ENCODE measurements around the gene ADGRL4.
"Not testable (repeated sequence)": the region's sequence is repeated elsewhere in the genome, so short reads cannot be mapped to it uniquely, and the experiment has no call there.

ADGRL4 gene

DNA sequence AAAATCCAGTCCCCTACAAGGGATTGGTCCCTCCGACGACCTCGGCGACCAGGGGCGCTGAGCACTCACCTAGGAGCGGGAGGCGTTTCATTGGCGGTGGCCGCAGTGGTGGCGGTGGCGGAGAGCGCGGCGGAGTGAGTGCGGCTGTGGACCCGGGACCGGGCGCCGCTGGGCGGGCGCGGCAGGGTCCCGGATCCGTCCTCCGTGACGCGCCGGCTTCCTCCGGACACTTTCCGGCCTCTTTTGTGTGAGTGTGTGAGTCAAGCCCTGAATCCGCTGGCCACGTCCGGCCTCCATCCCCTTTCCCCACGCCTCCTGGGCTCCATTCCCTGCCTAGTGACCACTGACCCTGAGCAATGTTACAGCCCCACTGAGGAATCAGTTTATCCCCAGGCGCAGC lies at the start of gene ADGRL4:
ADGRL4 (minus strand) TSS at position 167 of the 400 bp plus-strand sequence; CDS start at position 91, 76 bp downstream.
- DNase-seq, result no peak

- DNase-seq, result no peak
Measured at GRCh38 chr1:79055856-79056255, 49.3 kb upstream of the ADGRL4 start.

DNA sequence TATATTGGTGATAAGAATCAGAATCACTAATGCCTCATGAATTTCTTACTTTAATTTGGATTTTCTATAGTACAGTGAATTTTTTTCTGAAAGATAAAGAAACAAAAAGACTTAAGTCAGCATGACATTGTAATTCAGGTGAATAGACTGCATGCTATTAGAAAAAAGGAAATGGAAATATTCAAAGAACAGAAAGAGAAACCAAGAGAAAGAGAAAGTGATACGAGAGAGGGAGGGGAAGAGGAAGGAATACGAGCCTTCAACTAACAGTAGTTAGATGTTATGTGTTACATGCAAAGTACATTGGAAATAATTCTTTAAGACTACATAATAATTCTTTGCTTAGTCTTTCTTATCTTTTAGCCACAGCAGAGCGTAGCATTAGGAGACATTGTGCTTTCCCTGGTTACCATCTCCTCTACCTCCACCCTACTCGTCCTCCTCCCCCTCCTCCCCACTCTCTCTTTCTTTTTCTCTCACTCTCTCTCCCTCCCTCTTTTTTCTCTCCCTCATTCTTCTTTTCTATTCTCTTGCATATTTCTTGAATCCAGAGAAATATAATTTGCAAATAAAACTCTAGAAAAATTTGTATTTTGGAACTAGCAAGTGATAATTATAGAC lies 46.4 kb upstream of the ADGRL4 start:
- no peak for DNase-seq

DNA sequence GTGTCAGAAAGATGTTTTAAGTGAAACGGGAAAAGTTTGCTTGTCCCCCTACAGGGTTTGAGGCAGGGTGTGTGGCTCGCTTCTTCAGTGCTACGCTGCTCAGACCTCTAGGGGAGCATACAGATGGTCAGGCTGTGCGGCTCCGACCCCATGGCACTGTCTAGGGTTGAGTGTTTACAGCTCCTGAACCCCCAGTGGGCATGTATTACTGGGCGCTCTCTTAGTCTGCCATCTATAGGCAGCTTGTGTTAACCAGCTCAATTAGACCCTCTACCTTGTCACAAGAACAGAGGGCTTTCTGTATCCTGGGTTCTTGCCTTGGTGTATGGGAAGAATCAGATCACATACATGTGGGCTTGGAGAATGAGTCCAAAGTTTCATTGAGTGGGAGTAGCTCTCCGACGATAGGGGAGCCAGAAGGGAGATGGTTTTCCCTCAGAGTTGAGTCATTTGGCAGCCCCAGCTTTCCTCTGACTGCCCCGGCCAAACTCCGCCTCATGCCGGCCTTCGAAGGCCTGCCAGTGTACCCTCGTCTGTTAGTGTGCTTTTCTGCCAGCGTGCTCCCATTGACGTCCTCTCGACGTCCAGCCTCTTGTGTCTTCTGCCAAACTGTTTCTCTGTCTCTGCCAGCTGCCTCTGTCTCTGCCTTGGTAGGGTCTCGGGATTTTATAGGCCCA lies 38.6 kb upstream of the ADGRL4 start:
- no peak for DNase-seq

DNA sequence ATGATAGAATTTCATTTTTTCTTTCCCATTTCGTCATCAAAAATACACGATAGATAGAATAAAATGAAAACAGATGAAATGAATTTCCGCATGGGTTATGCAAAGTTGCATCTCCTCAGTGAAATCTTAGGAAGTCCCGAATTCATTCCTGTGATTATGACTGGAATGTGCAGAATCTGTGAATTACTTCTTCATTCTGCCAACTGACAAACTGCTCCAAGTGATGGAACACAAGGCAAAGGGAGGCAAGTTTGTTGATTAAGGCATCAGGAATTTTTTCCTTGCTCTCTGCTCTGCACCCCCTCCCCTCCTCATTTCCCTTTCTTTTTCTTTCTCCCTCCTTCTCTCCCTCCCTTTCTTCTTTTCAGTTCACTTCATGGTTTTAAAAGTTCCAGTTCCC lies 37.0 kb upstream of the ADGRL4 start:
- DNase-seq, result no peak

DNA sequence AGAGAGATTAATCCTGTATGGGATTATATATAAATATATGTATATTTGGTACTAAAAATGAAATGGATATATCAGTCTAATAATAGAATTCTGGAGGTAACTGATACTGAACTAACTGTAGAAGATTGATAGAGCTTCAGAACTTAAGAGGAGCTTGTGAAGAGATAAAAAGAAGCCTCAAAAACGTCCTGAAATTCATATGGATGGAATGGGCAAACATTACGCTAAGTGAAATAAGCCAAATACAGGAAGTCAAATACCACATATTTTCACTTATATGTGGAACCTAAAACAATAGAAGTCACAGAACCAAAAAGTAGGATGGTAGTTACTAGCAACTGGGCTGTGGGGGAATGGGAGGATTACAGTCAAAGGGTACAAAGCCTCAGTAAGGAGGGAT lies 36.0 kb upstream of the ADGRL4 start:
- no peak for DNase-seq

- DNase-seq, result no peak
Measured at GRCh38 chr1:79042117-79042516, 35.6 kb upstream of the ADGRL4 start.

GRCh38 chr1:79041666-79042065 lies 35.1 kb upstream of the ADGRL4 start:
- DNase-seq, result no peak

DNA sequence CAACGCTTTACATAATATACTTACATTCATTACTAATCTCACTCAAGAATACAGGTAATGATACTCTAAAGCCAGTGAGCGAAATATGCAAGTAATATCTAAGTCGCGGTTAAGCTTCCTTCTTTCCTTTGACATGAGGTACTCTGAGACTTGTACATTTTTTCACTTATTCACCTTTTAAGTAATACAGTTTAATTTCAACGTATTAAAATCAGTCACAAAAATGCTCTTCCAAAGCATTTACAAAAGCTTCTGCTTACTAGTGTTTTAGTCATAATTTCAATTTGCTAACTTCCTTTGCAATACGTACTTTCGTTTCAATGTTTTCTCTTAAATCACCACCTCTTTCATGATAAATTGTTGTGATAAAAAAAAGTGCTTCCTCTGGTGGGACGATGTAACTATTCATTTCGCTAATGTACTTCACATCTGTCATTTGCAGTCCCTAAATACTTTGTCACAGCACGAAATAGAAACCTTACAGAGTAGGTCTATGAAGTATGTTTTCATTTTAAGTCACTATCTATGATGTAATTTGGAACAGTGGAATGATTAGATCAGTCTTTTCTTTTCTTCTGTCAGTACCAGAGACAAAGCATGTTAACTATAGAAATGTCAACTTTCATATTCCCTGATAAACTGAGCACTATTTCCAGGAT lies 34.0 kb upstream of the ADGRL4 start:
- DNase-seq, result no peak

- no peak for DNase-seq
Measured at GRCh38 chr1:79037085-79037484, 30.6 kb upstream of the ADGRL4 start.

DNA sequence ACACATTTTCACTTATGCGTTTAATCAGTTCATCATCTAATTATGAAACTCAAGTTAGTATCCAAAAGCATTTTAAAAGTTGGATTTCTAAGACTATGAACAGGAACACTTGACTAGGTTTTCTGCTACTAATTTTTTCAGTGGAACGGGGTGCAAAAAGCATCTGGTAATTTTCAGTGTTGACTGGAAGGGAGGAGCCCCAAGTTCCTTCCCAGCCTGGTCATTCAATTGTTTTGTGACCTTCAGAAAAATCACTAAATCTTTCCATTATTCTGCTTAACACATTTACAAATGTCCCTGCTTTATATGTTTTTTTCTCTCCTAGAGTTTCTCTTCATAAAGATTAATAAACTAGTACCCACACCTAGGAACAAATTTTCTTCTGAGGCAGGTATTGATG lies 6.0 kb upstream of the ADGRL4 start:
- DNase-seq, result no peak

- DNase-seq, result no peak
Measured at GRCh38 chr1:79010589-79010988, 4.1 kb upstream of the ADGRL4 start.

- DNase-seq, result no peak
Measured at GRCh38 chr1:79005945-79006344, 585 bp downstream of the ADGRL4 start.

DNA sequence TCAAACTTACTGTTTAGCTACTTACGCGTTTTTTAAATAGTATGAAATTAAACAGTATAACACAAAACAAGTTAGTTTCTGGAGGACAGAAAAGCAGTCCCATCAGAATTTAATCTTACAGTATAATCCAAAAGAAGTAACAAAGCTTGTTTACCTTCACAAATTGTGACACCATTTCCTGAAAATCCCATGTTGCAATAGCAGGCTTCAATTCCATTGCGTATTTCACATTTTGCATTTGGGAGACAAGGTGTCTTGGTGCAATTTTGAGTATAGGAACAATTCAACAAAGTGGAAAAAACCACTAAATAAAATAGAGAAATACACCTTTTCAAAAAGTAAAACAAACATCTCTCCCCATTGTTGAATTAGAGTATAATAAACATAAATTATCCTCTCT lies 1.6 kb downstream of the ADGRL4 start:
- no peak for DNase-seq

GRCh38 chr1:78996791-78997190 lies 9.7 kb downstream of the ADGRL4 start:
- no peak for DNase-seq

DNA sequence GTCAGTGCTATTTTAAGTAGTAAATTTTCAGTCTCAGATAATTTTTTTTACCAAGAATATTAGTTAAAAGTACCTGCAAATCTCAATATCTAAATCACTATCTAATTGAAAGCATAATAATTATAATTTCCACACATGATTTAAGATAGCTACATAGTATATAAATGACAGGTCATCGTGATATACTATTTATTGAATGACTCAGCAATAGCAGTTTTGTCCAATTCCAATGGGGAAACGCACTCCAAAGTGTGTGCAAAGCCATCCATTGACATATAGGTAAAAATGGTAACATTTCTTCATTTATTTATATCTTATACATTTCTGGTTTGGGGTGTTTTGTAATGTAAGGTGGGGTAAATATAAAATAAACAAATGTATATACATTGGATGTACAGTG lies 19.5 kb downstream of the ADGRL4 start:
- DNase-seq, result no peak

DNA sequence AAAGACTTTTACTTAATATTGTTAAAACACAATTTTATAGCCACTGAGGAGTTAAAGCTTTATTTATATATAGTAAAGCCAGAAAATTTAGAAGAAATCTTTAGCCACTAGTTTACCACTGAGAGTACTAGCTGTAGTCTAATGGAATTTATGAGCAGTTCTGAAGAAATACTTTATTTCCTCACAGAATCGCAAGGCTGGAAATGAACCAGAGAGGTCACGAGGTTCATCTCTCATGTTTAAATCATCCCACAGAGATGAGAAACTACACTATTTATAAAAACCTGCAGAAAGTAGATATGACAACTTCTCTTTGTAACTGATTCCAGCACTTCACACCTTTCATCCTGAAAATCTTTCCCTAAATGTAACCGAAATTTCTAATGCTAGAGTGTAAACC lies 26.0 kb downstream of the ADGRL4 start:
- no peak for DNase-seq

GRCh38 chr1:78972723-78973122 lies 33.8 kb downstream of the ADGRL4 start:
- no peak for DNase-seq

DNA sequence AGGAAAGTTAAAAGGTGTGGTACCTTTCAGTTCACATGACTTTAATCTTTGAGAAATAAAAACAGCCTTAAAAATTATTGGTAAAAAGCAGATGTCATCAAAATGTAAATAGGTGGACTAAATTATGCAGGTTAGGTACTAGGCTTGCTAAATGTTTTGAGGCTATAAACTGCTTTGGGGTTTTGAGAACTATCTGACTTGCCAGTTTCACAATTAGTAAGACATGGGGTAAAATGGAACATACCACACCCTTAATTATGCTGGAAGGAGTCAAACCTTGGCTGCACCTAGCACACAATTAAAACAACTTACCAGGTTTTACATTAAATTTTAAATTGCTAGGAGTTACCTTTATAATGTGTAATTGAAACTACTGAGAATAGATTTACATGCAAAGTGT lies 39.4 kb downstream of the ADGRL4 start:
- not testable (repeated sequence) for DNase-seq

DNA sequence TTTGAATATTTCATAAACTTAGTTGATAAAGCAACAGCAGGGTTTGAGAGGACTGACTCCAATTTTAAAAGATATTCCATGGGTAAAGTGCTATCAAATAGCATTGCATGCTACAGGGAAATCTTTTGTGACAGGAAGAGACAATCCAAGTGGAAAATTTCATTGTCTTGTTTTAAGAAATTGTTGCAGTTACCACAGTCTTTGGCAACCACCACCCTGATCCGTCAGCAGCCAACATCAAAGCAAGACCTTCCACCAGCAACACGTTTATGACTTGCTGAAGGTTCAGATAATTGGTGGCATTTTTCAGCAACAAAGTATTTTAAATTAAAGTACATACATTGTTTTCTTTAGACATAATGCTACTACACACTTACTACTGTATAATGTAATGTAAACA lies 47.8 kb downstream of the ADGRL4 start:
- no peak for DNase-seq

GRCh38 chr1:78950826-78951225 lies 55.7 kb downstream of the ADGRL4 start:
- no peak for DNase-seq

DNA sequence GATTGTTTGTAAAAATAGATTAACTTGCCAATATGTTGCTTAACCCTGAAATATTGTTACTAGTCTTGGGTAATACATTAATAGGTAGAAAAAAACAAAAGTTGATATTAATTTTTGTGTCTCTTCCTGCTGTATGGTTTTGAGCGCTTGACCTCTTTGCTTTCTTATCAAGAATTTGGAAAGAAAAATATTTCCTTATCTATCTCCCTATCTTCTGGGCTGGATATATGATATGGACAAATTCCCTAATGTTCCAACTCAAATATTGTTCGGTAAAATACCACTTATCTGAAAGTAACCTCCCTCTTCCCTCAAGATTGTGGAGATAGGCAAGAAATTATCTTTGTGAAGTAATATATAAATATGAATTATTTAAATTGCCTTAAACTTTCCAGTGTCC lies 57.3 kb downstream of the ADGRL4 start:
- no peak for DNase-seq

DNA sequence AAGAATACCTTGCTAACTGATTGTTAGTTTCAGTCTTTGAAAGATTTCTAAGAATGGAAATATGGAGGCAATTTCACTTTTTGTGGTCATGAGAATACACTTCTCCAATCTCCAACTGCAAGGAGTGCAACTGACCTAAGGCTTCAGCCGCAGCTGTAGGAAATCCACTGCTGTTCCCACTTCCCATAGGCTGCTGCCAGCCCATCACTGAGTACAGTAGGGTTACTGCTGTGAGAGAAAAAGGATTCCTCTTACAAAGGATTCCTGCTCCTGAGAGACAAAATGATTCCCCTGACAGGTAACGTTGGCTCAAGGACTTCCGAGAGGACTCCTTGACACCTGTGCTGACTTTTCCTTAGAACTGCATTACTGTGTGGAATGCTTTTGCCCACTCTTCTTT lies 87.4 kb downstream of the ADGRL4 start:
- no peak for DNase-seq

DNA sequence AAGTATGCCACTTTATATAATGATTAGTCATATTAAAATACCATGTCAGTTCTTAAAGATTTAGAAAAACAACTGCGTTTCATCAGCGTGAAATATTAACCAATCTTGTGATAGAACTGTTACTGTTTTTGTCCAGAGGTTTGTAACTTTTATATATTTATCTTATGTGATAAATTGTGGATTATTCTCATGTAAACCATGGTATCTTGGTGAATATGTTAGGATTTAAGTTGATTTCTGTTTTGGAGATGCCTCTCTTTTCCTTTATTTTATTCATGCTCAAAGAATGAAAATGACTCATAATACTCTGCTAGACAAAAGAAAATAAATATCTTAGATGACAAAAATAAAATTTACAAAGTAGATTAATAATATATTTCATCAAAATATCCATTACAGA lies 88.4 kb downstream of the ADGRL4 start:
- DNase-seq, result no peak

DNA sequence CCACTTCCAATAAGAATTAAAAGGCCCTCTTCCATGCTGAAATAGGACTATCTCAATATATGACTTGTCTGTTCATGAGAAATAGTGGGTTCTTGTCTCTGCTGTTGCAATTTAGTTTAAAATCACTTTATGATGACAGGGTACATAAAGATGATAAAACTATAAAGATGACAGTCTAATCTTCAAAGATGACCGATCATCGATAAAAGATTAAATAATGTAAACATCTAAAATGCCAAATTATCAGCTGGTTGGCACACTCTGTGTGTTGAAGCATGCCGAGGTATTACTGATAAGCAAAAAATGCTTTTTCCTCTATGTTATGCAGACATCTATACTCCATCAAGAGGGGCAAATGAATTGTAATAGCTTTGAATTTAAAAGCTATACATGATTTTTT lies 89.5 kb downstream of the ADGRL4 start:
- DNase-seq, result no peak
